Keratinocyte (primary cell): ENCODE data around the gene PRKCZ. TPM values are rescaled to one million over a fixed set of nuclear protein-coding genes. Genes with fewer than 3 reads are reported as not detected.

Experiments used
- DNase-seq: peaks from one replicate; pipeline ENCODE4 v3.0.0-alpha.2; 2011; ENCODE audit warnings: low read depth, missing footprints, low spot score
- FAIRE-seq: peaks from 2 replicates; lab custom pipeline; 2011; peaks lifted over from hg19 to GRCh38; lab: Jason Lieb, UNC
- H2AFZ ChIP-seq: 2 replicates; pipeline ENCODE4 v1.6.0; 2012; ENCODE audit warnings: low read length, control low read depth, inconsistent platforms; ENCODE audit not compliant: control insufficient read depth
- H3K27ac ChIP-seq: 2 replicates; pipeline ENCODE4 v1.5.1; 2011; ENCODE audit warnings: low read length; ENCODE audit not compliant: control insufficient read depth, insufficient read depth
- H3K27me3 ChIP-seq: 3 replicates; pipeline ENCODE4 v1.6.0; 2011; ENCODE audit warnings: low read length; ENCODE audit not compliant: control insufficient read depth, insufficient read depth; ENCODE audit errors: extremely low read depth
- H3K36me3 ChIP-seq, 2 experiments: 2 replicates in 1 of 2; 3 replicates in 1 of 2; pipeline ENCODE4 v1.5.1; 2011; ENCODE audit warnings: low read length in 2 of 2, mild to moderate bottlenecking in 1 of 2; ENCODE audit not compliant: control insufficient read depth in 2 of 2, insufficient read depth in 2 of 2; ENCODE audit errors: extremely low read depth in 1 of 2
- H3K4me1 ChIP-seq: 3 replicates; pipeline ENCODE4 v1.5.1; 2011; ENCODE audit warnings: low read length; ENCODE audit not compliant: control insufficient read depth, insufficient read depth; ENCODE audit errors: extremely low read depth
- H3K4me2 ChIP-seq: 3 replicates; pipeline ENCODE4 v1.6.0; 2011; ENCODE audit warnings: low read depth, low read length; ENCODE audit not compliant: control insufficient read depth, insufficient read depth; ENCODE audit errors: extremely low read depth
- H3K4me3 ChIP-seq, 3 experiments: fragments of 200-600 bp in 1 of 3; sonication (generic) in 1 of 3; 2 replicates in 2 of 3; 3 replicates in 1 of 3; pipeline ENCODE4 v1.5.1; 2011 to 2016; ENCODE audit warnings: low read length in 3 of 3, mild to moderate bottlenecking in 3 of 3, control low read depth in 2 of 3, inconsistent platforms in 1 of 3, low read depth in 1 of 3, mixed read lengths in 1 of 3, mixed run types in 1 of 3, moderate library complexity in 1 of 3; ENCODE audit not compliant: control insufficient read depth in 2 of 3, insufficient read depth in 2 of 3; ENCODE audit errors: extremely low read depth in 1 of 3
- H3K79me2 ChIP-seq: 2 replicates; pipeline ENCODE4 v1.6.0; 2012; ENCODE audit warnings: low read length; ENCODE audit not compliant: control insufficient read depth, insufficient read depth
- H3K9ac ChIP-seq: 3 replicates; pipeline ENCODE4 v1.6.0; 2011; ENCODE audit warnings: low read length; ENCODE audit not compliant: control insufficient read depth, insufficient read depth; ENCODE audit errors: extremely low read depth
- H3K9me1 ChIP-seq: 3 replicates; pipeline ENCODE4 v1.6.0; 2011; ENCODE audit warnings: low read length; ENCODE audit not compliant: control insufficient read depth, insufficient read depth; ENCODE audit errors: extremely low read depth
- H3K9me3 ChIP-seq: 2 replicates; pipeline ENCODE4 v1.5.1; 2012; ENCODE audit warnings: low read depth, low read length; ENCODE audit not compliant: control insufficient read depth
- H4K20me1 ChIP-seq: 3 replicates; pipeline ENCODE4 v1.6.0; 2011; ENCODE audit warnings: low read length; ENCODE audit not compliant: control insufficient read depth, insufficient read depth; ENCODE audit errors: extremely low read depth
- CTCF ChIP-seq, 3 experiments: IDR thresholded peaks in 1 of 3; conservative IDR thresholded peaks in 1 of 3; optimal IDR thresholded peaks in 1 of 3; 2 replicates in 2 of 3; 3 replicates in 1 of 3; pipeline versions ENCODE3 to v1.5.1; 2011; ENCODE audit warnings: low read length in 3 of 3, mild to moderate bottlenecking in 3 of 3, moderate library complexity in 2 of 3, control low read depth in 1 of 3, inconsistent platforms in 1 of 3; ENCODE audit not compliant: insufficient read depth in 2 of 3; ENCODE audit errors: extremely low read depth in 1 of 3
- EZH2 ChIP-seq: IDR thresholded peaks from one replicate; pipeline ENCODE4 v1.6.1; 2012; ENCODE audit warnings: inconsistent platforms, mild to moderate bottlenecking, low read length, moderate library complexity
- dilution Hi-C: fragments of 300-500 bp; cut with MboI; formaldehyde crosslinking; loops from one replicate; pipeline ENCODE4 v1.7.0; 2020; ENCODE audit warnings: low sequenced_read_pairs; ENCODE audit not compliant: extremely low pct_ligation_motif_present
- polyA plus RNA-seq, 5 experiments: library from polyadenylated mRNA; depleted of rRNA in 3 of 5; stranded (reverse) in 3 of 5; stranded (forward) in 1 of 5; unstranded in 1 of 5; fragments of >200 nt; gene quantifications; 1 replicate in 1 of 5; 2 replicates in 3 of 5; 3 replicates in 1 of 5; pipeline versions ENCODE4 v1.2.1 to v1.2.3, GENCODE V29; 2011 to 2012; ENCODE audit warnings: missing spikeins in 2 of 5, low read depth in 1 of 5, low replicate concordance in 1 of 5

Gene PRKCZ
- polyA plus RNA-seq, 1 donor (not counting 4 experiments of a cell fraction or from before 2014, with no cell fraction given) = 36.3 TPM

GRCh38 chr1:2003541-2004131 is 46.6 kb upstream of the PRKCZ start, which contains the start of gene CFAP74:
Gene CFAP74 (minus strand): TSS chr1:2003786. CDS start chr1:1990956, 12,830 bp downstream.
- no peak for FAIRE-seq
- Histone ChIP-seq H3K36me3 (no peaks in the 10 kb centered on the region), H3K4me3 (no peak within 1 kb of the TSS)

GRCh38 chr1:2004856-2005255 is 45.4 kb upstream of the PRKCZ start:
- no peak for FAIRE-seq
- no peaks in the 10 kb centered on the region for H3K79me2 ChIP-seq
- H3K9ac ChIP-seq = no peak overlapping the region
- no peak for TF ChIP-seq EZH2
- no peak for TF ChIP-seq CTCF (optimal IDR thresholded peaks at IDR 0.05 in 1 of 3, IDR thresholded peaks at IDR 0.05 in 1 of 3, conservative IDR thresholded peaks at IDR 0.05 in 1 of 3; ENCODE audit: extremely low read depth in 1 of 3, insufficient read depth in 2 of 3, low read length in 3 of 3)
- dilution Hi-C loops = no loop called here
- no peak overlapping the region for H3K4me2 ChIP-seq
- no peak overlapping the region for H2AFZ ChIP-seq
- DNase-seq = no peak
- H3K9me1 ChIP-seq = no peaks in the 10 kb centered on the region
- H3K36me3 ChIP-seq = no peaks in the 10 kb centered on the region
- no peaks in the 10 kb centered on the region for H3K9me3 ChIP-seq
- H3K27me3 ChIP-seq = peaks cover 32% of the 10 kb centered on the region
- H4K20me1 ChIP-seq = no peaks in the 10 kb centered on the region
- no peak overlapping the region for H3K27ac ChIP-seq
- H3K4me1 ChIP-seq = no peaks in the 10 kb centered on the region
- no peak overlapping the region for H3K4me3 ChIP-seq

More at GRCh38 chr1:2003541-2004131, 46.6 kb upstream of the PRKCZ start, which contains the start of gene CFAP74:
- Histone ChIP-seq H3K27ac (no peak within 1 kb of the TSS), H3K9me1 (no peaks in the 10 kb centered on the region), H2AFZ (no peak within 1 kb of the TSS), H3K27me3 (peaks cover 23% of the 10 kb centered on the region), H3K9me3 (no peaks in the 10 kb centered on the region), H3K9ac (no peak within 1 kb of the TSS), H3K79me2 (no peaks in the 10 kb centered on the region), H3K4me2 (no peak within 1 kb of the TSS), H4K20me1 (no peaks in the 10 kb centered on the region), H3K4me1 (no peaks in the 10 kb centered on the region)
- no peak for DNase-seq
- TF ChIP-seq EZH2 (no peak), CTCF (optimal IDR thresholded peaks at IDR 0.05 in 1 of 3, IDR thresholded peaks at IDR 0.05 in 1 of 3, conservative IDR thresholded peaks at IDR 0.05 in 1 of 3; ENCODE audit: extremely low read depth in 1 of 3, insufficient read depth in 2 of 3, low read length in 3 of 3) (no peak)
- dilution Hi-C loops = no loop called here
